ENCODE data around the gene POLE4. TPM values are rescaled to one million over a fixed set of nuclear protein-coding genes. Genes with fewer than 3 reads are reported as not detected.

The POLE4 gene
- total RNA-seq, 1 experiment from 2014 or later, result 117 TPM

- Mint-ChIP-seq H3K27ac (ENCODE audit: low read depth, unreplicated experiment) (no peak overlapping the region), H3K4me1 (ENCODE audit: insufficient read depth, unreplicated experiment) (no peaks in the 10 kb centered on the region), H3K36me3 (ENCODE audit: insufficient read depth, unreplicated experiment) (no peaks in the 10 kb centered on the region), H3K9me3 (ENCODE audit: unreplicated experiment) (no peaks in the 10 kb centered on the region), H3K4me3 (ENCODE audit: unreplicated experiment) (no peak overlapping the region), H3K27me3 (ENCODE audit: insufficient read depth, unreplicated experiment) (no peaks in the 10 kb centered on the region)
- DNase-seq (ENCODE audit: unreplicated experiment), result no peak
- intact Hi-C loops (cut with micrococcal nuclease), result no loop called here
- ChIA-PET CTCF (interaction anchor here (0.6 kb wide), 1 partner anchor 15 kb away, joined by 3 read pairs; no protein-coding TSS in a partner anchor), POLR2A (no interaction called here)
- no TSS peak for BruUV-seq (replicated peaks)
- TF ChIP-seq, protein P1, sequence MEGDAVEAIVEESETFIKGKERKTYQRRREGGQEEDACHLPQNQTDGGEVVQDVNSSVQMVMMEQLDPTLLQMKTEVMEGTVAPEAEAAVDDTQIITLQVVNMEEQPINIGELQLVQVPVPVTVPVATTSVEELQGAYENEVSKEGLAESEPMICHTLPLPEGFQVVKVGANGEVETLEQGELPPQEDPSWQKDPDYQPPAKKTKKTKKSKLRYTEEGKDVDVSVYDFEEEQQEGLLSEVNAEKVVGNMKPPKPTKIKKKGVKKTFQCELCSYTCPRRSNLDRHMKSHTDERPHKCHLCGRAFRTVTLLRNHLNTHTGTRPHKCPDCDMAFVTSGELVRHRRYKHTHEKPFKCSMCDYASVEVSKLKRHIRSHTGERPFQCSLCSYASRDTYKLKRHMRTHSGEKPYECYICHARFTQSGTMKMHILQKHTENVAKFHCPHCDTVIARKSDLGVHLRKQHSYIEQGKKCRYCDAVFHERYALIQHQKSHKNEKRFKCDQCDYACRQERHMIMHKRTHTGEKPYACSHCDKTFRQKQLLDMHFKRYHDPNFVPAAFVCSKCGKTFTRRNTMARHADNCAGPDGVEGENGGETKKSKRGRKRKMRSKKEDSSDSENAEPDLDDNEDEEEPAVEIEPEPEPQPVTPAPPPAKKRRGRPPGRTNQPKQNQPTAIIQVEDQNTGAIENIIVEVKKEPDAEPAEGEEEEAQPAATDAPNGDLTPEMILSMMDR (IDR thresholded peaks at IDR 0.05; ENCODE audit: unreplicated experiment), result no peak
These were observed 41.0 kb downstream of the POLE4 start for GRCh38 chr2:74999468-74999867.

DNA sequence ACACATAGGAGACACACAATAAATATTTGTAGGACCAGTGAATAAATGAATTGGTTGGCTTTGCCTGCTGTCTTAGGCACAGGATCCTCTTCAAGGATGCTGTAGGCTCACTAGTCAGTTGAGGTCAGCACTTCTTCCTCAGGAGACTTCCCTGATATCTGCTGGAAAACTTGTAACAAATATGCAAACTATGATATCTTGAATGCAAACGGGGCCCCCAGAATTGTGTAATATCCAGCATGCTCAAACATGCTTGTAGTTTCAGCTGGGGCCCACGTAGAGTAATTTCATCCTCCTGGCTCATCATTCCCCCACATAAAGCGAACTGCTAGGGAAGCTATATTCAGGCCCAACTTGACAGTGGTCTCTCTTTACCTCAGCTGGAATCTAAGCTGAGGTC is 43.6 kb downstream of the POLE4 start:
- no peaks in the 10 kb centered on the region for H3K9me3 Mint-ChIP-seq (ENCODE audit: unreplicated experiment)
- TF ChIP-seq, protein P1 (IDR thresholded peaks at IDR 0.05; ENCODE audit: unreplicated experiment), result no peak
- intact Hi-C loops (cut with micrococcal nuclease), result no loop called here
- POLR2A ChIA-PET, result interaction anchor here (0.6 kb wide), 1 partner anchor 10 kb away, joined by 3 read pairs; no protein-coding TSS in a partner anchor
- DNase-seq (ENCODE audit: unreplicated experiment), result peak; percentile 47
- H3K36me3 Mint-ChIP-seq (ENCODE audit: insufficient read depth, unreplicated experiment), result peaks cover 5% of the 10 kb centered on the region
- CTCF ChIA-PET, result interaction anchor here (0.8 to 1.6 kb wide), 2 partner anchors 20 to 240 kb away, joined by 3 to 5 read pairs; no protein-coding TSS in a partner anchor
- H3K4me3 Mint-ChIP-seq (ENCODE audit: unreplicated experiment), result no peak overlapping the region
- H3K27ac Mint-ChIP-seq (ENCODE audit: low read depth, unreplicated experiment), result no peak overlapping the region
- no peaks in the 10 kb centered on the region for H3K4me1 Mint-ChIP-seq (ENCODE audit: insufficient read depth, unreplicated experiment)
- BruUV-seq (replicated peaks), result no TSS peak
- H3K27me3 Mint-ChIP-seq (ENCODE audit: insufficient read depth, unreplicated experiment), result no peaks in the 10 kb centered on the region

DNA sequence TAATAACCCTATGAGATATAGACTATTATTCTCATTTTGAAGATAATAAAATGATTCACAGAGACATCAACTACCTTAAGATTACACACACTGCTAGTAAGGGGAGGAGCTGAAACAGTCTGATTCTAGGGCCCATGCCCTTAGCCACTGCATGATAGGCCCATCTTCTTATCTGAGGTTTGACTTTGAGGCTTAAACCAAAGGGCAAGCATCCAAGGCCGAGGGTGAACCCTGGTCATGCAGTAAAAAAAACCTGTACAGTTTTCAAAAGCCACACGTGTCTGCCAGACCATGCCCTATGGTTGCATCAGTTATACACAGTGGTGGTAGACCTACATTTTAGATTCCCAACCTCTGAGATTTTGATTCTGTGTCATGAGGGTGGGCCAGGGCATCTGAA is 44.8 kb downstream of the POLE4 start:
- DNase-seq (ENCODE audit: unreplicated experiment), result no peak
- Mint-ChIP-seq H3K27ac (ENCODE audit: low read depth, unreplicated experiment) (no peak overlapping the region), H3K4me1 (ENCODE audit: insufficient read depth, unreplicated experiment) (no peaks in the 10 kb centered on the region), H3K36me3 (ENCODE audit: insufficient read depth, unreplicated experiment) (peaks cover 5% of the 10 kb centered on the region), H3K9me3 (ENCODE audit: unreplicated experiment) (no peaks in the 10 kb centered on the region), H3K27me3 (ENCODE audit: insufficient read depth, unreplicated experiment) (no peaks in the 10 kb centered on the region), H3K4me3 (ENCODE audit: unreplicated experiment) (no peak overlapping the region)
- CTCF ChIA-PET, result interaction anchor here (0.6 kb wide), 1 partner anchor 225 kb away, joined by 3 read pairs; no protein-coding TSS in a partner anchor
- BruUV-seq (replicated peaks), result no TSS peak
- POLR2A ChIA-PET, result interaction anchor here (0.5 to 0.6 kb wide), 2 partner anchors 232 to 989 kb away, joined by 3 read pairs; no protein-coding TSS in a partner anchor
- TF ChIP-seq, protein P1 (IDR thresholded peaks at IDR 0.05; ENCODE audit: unreplicated experiment), result no peak
- intact Hi-C loops (cut with micrococcal nuclease), result no loop called here

DNA sequence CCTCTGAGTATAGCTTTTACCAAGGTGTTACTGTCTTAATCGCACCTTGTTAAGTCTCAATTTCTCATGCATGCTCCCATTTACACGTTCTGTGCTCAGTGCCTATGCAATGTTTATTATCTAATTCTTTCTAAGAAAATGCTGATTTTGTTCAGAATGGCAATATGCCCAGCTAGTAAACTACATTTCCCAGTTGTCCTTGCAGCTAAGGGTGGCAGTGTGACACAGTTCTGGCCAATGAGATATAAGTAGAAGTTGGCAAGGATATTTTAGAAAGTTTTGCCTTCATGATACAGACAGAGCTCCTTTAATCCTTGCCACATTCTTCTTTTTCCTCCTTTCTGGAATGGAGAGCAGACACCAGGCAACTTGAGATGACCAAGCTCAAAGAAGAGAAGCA is 45.3 kb downstream of the POLE4 start:
- Mint-ChIP-seq H3K27ac (ENCODE audit: low read depth, unreplicated experiment) (no peak overlapping the region), H3K9me3 (ENCODE audit: unreplicated experiment) (no peaks in the 10 kb centered on the region), H3K4me1 (ENCODE audit: insufficient read depth, unreplicated experiment) (no peaks in the 10 kb centered on the region), H3K4me3 (ENCODE audit: unreplicated experiment) (no peak overlapping the region), H3K27me3 (ENCODE audit: insufficient read depth, unreplicated experiment) (no peaks in the 10 kb centered on the region), H3K36me3 (ENCODE audit: insufficient read depth, unreplicated experiment) (peaks cover 5% of the 10 kb centered on the region)
- intact Hi-C loops (cut with micrococcal nuclease), result no loop called here
- CTCF ChIA-PET, result no interaction called here
- TF ChIP-seq, protein P1 (IDR thresholded peaks at IDR 0.05; ENCODE audit: unreplicated experiment), result no peak
- no peak for DNase-seq (ENCODE audit: unreplicated experiment)
- POLR2A ChIA-PET, result interaction anchor here (0.5 to 0.6 kb wide), 2 partner anchors 231 to 990 kb away, joined by 3 read pairs; no protein-coding TSS in a partner anchor
- no TSS peak for BruUV-seq (replicated peaks)
